Upper lobe of left lung (tissue), 4 donors: ENCODE measurements around the gene UNC119.
"Not testable (repeated sequence)": the region's sequence is repeated elsewhere in the genome, so short reads cannot be mapped to it uniquely, and the experiment has no call there.

ENCODE experiments used
- EP300 ChIP-seq, 4 donors: sonication (generic); formaldehyde crosslinking; IDR thresholded peaks; one replicate each; pipeline ENCODE4 v1.5.1; 2017; ENCODE audit warnings: antibody characterized with exemption in 4 of 4, control low read depth in 2 of 4
- POLR2A ChIP-seq, 4 donors: fragments of 450-650 bp; IDR thresholded peaks; one replicate each; pipeline ENCODE4 v1.5.1; 2016 to 2017; ENCODE audit warnings: antibody characterized with exemption in 4 of 4, mild to moderate bottlenecking in 2 of 4
- TF ChIP-seq, protein P1 (sequence below), 6 experiments: fragments of 450-650 bp in 4 of 6; fragments of 200-600 bp in 2 of 6; sonication (generic) in 2 of 6; IDR thresholded peaks; one replicate each; pipeline ENCODE4 v1.5.1; 2016 to 2019; ENCODE audit warnings: antibody characterized with exemption in 6 of 6

DNA sequence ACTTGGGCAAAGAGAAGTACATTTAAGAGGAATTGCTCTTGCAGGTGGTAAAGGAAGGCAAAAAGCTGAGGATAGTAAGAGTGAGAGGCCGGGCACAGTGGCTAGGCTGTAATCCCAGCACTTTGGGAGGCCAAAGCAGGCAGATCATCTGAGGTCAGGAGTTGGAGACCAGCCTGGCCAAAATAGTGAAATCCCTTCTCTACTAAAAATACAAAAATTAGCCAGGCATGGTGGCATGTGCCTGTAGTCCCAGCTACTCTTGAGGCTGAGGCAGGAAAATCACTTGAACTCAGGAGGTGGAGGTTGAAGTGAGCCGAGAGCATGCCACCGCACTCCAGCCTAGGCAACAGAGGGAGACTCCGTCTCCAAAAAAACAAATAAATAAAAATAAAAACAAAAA lies 30.1 kb downstream of the UNC119 start:
- TF ChIP-seq, protein P1, sequence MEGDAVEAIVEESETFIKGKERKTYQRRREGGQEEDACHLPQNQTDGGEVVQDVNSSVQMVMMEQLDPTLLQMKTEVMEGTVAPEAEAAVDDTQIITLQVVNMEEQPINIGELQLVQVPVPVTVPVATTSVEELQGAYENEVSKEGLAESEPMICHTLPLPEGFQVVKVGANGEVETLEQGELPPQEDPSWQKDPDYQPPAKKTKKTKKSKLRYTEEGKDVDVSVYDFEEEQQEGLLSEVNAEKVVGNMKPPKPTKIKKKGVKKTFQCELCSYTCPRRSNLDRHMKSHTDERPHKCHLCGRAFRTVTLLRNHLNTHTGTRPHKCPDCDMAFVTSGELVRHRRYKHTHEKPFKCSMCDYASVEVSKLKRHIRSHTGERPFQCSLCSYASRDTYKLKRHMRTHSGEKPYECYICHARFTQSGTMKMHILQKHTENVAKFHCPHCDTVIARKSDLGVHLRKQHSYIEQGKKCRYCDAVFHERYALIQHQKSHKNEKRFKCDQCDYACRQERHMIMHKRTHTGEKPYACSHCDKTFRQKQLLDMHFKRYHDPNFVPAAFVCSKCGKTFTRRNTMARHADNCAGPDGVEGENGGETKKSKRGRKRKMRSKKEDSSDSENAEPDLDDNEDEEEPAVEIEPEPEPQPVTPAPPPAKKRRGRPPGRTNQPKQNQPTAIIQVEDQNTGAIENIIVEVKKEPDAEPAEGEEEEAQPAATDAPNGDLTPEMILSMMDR (IDR thresholded peaks at IDR 0.05), result not testable (repeated sequence)
- TF ChIP-seq POLR2A, EP300 (IDR thresholded peaks at IDR 0.05): not testable (repeated sequence)
